CD4-positive, alpha-beta T cell treated with Interleukin-12 subunit alpha and Interleukin-12 subunit beta, for 1 hour (primary cell): ENCODE measurements around the gene NOP9.

Experiments
- DNase-seq: peaks from one replicate; pipeline ENCODE4 v3.0.0-alpha.2; 2020

Gene NOP9

GRCh38 chr14:24310646-24311604 is 11.3 kb downstream of the NOP9 start, which contains the start of gene LTB4R:
Gene LTB4R (plus strand): TSS chr14:24311502. CDS start chr14:24315652, 4,150 bp downstream.
- peak; percentile 77 for DNase-seq

GRCh38 chr14:24311837-24312615 is 12.4 kb downstream of the NOP9 start:
- peak; percentile 29 for DNase-seq

- DNase-seq = peak; percentile 60
Measured at GRCh38 chr14:24312736-24313507, 13.3 kb downstream of the NOP9 start.

GRCh38 chr14:24313913-24314312 is 14.3 kb downstream of the NOP9 start:
- DNase-seq = no peak

- DNase-seq = no peak
Measured at GRCh38 chr14:24314377-24315193, 14.9 kb downstream of the NOP9 start.

- DNase-seq = no peak
Measured at GRCh38 chr14:24315243-24315806, 15.7 kb downstream of the NOP9 start.

- no peak for DNase-seq
Measured at GRCh38 chr14:24315807-24316596, 16.4 kb downstream of the NOP9 start.

GRCh38 chr14:24316597-24316950 is 16.9 kb downstream of the NOP9 start:
- no peak for DNase-seq

GRCh38 chr14:24317141-24317928 is 17.7 kb downstream of the NOP9 start:
- no peak for DNase-seq

- DNase-seq = no peak
Measured at GRCh38 chr14:24321212-24321975, 21.7 kb downstream of the NOP9 start.

GRCh38 chr14:24322672-24323071 is 23.0 kb downstream of the NOP9 start:
- no peak for DNase-seq

GRCh38 chr14:24323341-24323740 is 23.7 kb downstream of the NOP9 start:
- no peak for DNase-seq

GRCh38 chr14:24324024-24324423 is 24.4 kb downstream of the NOP9 start:
- no peak for DNase-seq

GRCh38 chr14:24325041-24325530 is 25.4 kb downstream of the NOP9 start:
- DNase-seq = no peak

- DNase-seq = no peak
Measured at GRCh38 chr14:24325963-24326362, 26.3 kb downstream of the NOP9 start.

GRCh38 chr14:24327303-24327702 is 27.7 kb downstream of the NOP9 start:
- DNase-seq = no peak

- peak; percentile 27 for DNase-seq
Measured at GRCh38 chr14:24327914-24328313, 28.3 kb downstream of the NOP9 start.

- no peak for DNase-seq
Measured at GRCh38 chr14:24329073-24329663, 29.5 kb downstream of the NOP9 start.

GRCh38 chr14:24329736-24330135 is 30.1 kb downstream of the NOP9 start:
- peak; percentile 76 for DNase-seq
